Nephron progenitor cell (in vitro differentiated cells): Measurements from ENCODE around the gene CPT1B.

ENCODE experiments used
- DNase-seq: peaks from one replicate; pipeline ENCODE4 v3.0.0; 2021
- H3K27ac Mint-ChIP-seq: 2 replicates; pipeline ENCODE4 v1.8.0; 2021; ENCODE audit warnings: mild to moderate bottlenecking, moderate library complexity, mixed read lengths
- H3K27me3 Mint-ChIP-seq: 2 replicates; pipeline ENCODE4 v1.8.0; 2021; ENCODE audit warnings: mild to moderate bottlenecking, low read depth, mixed read lengths; ENCODE audit not compliant: poor library complexity
- H3K36me3 Mint-ChIP-seq: 2 replicates; pipeline ENCODE4 v1.8.0; 2021; ENCODE audit warnings: low read depth, mixed read lengths
- H3K4me1 Mint-ChIP-seq: 2 replicates; pipeline ENCODE4 v1.8.0; 2021; ENCODE audit warnings: mixed read lengths
- H3K4me3 Mint-ChIP-seq: 2 replicates; pipeline ENCODE4 v1.8.0; 2021; ENCODE audit warnings: mild to moderate bottlenecking, moderate library complexity, mixed read lengths
- H3K9me3 Mint-ChIP-seq: 2 replicates; pipeline ENCODE4 v1.8.0; 2021; ENCODE audit warnings: mild to moderate bottlenecking, moderate library complexity, mixed read lengths
- CTCF ChIP-seq: fragments of 200-600 bp; sonication (generic); IDR thresholded peaks from 2 replicates; pipeline ENCODE4 v1.5.0; 2021; ENCODE audit warnings: antibody characterized with exemption

CPT1B gene

GRCh38 chr22:50585238-50585637 lies 7.0 kb upstream of the CPT1B start:
- H3K4me1 Mint-ChIP-seq = peaks cover 16% of the 10 kb centered on the region
- no peak overlapping the region for H3K27ac Mint-ChIP-seq
- no peak overlapping the region for H3K4me3 Mint-ChIP-seq
- H3K36me3 Mint-ChIP-seq = peaks cover 2% of the 10 kb centered on the region
- H3K9me3 Mint-ChIP-seq = no peaks in the 10 kb centered on the region
- TF ChIP-seq CTCF = no peak
- H3K27me3 Mint-ChIP-seq = peaks cover 29% of the 10 kb centered on the region
- no peak for DNase-seq

- Mint-ChIP-seq H3K9me3 (no peaks in the 10 kb centered on the region), H3K4me1 (peaks cover 25% of the 10 kb centered on the region), H3K4me3 (peak overlapping the region; percentile 92), H3K27ac (no peak overlapping the region), H3K27me3 (peaks cover 22% of the 10 kb centered on the region), H3K36me3 (peaks cover 5% of the 10 kb centered on the region)
- DNase-seq = no peak
- TF ChIP-seq CTCF = no peak
These were observed 6.2 kb upstream of the CPT1B start for GRCh38 chr22:50584106-50585096.

- peak overlapping the region; percentile 92 for H3K4me3 Mint-ChIP-seq
- H3K4me1 Mint-ChIP-seq = peaks cover 32% of the 10 kb centered on the region
- TF ChIP-seq CTCF = no peak
- peaks cover 13% of the 10 kb centered on the region for H3K27me3 Mint-ChIP-seq
- no peak for DNase-seq
- no peaks in the 10 kb centered on the region for H3K9me3 Mint-ChIP-seq
- H3K36me3 Mint-ChIP-seq = peaks cover 5% of the 10 kb centered on the region
- H3K27ac Mint-ChIP-seq = no peak overlapping the region
These were observed 5.2 kb upstream of the CPT1B start for GRCh38 chr22:50583294-50583861.

- Mint-ChIP-seq H3K27ac (peak within 1 kb of the TSS; percentile 66), H3K4me3 (peak within 1 kb of the TSS; percentile 92), H3K27me3 (peaks cover 7% of the 10 kb centered on the region), H3K9me3 (no peaks in the 10 kb centered on the region), H3K4me1 (peaks cover 32% of the 10 kb centered on the region), H3K36me3 (peaks cover 5% of the 10 kb centered on the region)
- TF ChIP-seq CTCF = no peak
- DNase-seq = peak; percentile 99
These were observed 4.5 kb upstream of the CPT1B start, which contains the start of gene CHKB for GRCh38 chr22:50582493-50583293. TSS of gene CHKB (minus strand) at chr22:50582849. CDS start at chr22:50582781, 68 bp downstream.

- Mint-ChIP-seq H3K4me3 (peak overlapping the region; percentile 92), H3K9me3 (no peaks in the 10 kb centered on the region), H3K27ac (no peak overlapping the region), H3K4me1 (peaks cover 32% of the 10 kb centered on the region), H3K36me3 (peaks cover 5% of the 10 kb centered on the region), H3K27me3 (peaks cover under 1% of the 10 kb centered on the region)
- no peak for TF ChIP-seq CTCF
- no peak for DNase-seq
These were observed 3.8 kb upstream of the CPT1B start for GRCh38 chr22:50581950-50582492.
